Hematopoietic multipotent progenitor cell treated with erythropoietin and hydrocortisone succinate and interleukin-3 and kit ligand, for 15 days (in vitro differentiated cells): ENCODE data around the gene SCUBE1.

Experiments used
- DNase-seq: peaks from one replicate; pipeline ENCODE4 v3.0.0-alpha.2; 2015; ENCODE audit warnings: low spot score

Gene SCUBE1

DNA sequence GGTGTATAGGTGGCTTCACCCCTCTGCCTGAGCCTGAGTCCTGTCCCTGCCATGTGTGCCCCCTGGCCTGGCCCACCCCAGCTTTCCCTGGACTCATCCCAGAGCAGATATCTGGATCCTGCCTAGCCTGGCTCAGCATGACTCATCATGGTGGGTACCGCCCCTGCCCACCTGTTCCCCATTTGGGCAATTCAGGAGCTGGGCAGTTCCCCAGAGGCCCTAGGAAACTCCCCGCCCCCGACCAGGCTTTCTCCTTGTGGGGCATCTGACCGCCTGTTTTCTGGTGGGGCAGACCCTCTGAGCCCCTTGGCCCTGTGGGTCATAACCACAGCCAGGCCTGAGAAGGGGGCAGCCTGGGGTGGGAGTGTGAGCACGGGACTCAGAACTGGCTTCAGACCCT lies 187.4 kb downstream of the SCUBE1 start:
- no peak for DNase-seq

DNA sequence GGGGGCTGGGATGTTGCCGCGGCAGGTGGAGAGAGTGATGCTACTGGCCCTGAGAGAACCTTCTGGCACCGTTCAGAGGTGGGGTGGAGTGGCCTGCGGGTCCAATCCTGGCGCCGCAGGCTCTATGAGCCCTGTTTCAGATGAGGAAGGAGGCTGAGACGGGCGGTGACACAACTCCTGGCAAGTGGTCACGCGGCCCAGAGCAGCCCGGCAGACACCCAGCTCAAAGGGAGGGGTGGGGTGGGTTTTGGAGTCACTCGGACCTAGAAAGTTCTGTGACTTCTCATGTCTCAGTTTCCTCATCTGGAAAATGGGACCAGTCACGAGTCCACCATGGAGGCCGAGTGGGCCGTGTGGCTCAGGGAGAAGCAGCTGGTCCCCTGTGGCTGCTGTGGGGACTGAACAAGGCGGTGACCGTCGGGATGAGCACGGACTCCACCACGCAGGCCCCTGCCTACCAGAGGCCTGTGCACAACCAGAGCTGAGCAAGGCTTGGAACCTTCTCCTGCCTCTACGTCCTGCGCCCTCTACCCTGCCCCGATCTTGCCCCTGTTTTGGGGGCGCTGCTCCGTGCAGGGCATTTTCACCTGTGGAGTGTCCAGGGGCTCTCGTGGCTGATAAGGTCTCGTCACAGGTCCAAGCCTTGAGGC lies 188.2 kb downstream of the SCUBE1 start:
- no peak for DNase-seq

DNA sequence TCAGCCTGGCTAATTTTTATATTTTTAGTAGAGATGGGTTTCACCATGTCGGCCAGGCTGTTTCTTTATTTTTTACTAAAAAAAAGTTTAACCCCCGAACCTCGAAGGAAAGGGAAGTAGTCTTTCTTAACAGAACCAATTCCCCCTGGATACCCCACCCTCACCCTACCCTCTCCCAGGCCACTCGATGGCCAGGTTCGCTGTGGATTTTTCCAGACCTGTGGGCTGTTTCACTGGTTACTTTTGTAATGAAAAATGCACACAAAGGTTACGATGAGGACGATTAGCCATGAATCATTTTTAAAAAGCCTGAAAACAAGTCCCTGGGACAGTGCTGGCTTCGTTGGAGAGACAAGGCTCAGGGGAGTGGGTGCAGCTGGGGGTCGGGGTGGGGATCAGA lies 189.3 kb downstream of the SCUBE1 start:
- DNase-seq = no peak

DNA sequence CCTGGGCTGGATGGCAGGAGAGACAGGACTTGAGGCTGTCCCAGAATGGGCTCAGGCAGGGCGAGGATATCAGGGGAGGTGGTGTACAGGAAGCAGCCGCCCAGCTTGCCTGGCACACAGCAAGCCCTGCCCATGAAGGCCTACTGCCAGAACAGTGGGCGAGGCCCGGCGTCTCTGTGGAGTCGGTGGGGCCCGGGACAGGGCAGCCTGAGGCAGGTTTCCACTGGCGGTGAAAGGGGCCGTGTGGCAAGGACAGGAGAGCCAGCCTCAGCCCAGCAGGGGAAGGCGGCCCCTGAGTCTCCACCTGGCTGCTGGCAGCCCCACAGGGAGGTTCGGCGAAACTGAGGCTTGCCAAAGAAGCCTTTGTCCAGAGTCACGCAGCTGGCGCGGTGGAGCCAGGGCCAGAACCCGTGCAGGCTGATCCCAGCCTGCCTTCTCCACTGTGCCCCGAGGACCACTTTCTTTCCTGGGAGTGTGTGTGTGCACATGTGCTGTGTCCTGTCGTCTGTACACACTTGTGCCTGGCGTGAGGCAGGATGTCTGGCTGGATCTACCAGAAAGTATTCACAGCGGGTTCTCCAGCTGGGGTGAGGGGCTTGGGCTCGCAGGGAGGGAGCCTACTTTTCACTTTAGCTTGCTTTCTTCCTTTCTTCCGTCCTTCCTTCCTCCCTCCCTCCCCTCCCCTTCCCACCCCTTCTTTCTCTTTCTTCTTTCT lies 190.7 kb downstream of the SCUBE1 start:
- DNase-seq = peak; percentile 89

DNA sequence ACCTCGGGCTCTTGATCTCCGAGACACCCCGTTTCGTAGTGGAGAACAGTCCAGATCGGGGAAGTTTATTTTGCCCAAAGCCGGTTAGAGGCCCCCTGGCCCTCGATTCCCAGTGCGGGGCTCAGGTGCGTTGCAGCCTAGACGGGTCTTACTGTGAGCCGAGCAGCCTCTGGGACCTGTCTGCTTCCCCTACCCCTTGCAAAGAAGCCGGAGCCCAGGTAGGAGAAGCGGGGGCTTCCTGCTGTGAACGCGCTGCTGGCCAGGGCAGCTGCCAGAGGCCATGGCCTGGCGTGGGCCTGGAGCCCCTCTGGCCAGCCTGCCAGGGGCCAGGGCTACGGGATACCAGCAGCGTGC lies 191.2 kb downstream of the SCUBE1 start:
- DNase-seq = no peak

DNA sequence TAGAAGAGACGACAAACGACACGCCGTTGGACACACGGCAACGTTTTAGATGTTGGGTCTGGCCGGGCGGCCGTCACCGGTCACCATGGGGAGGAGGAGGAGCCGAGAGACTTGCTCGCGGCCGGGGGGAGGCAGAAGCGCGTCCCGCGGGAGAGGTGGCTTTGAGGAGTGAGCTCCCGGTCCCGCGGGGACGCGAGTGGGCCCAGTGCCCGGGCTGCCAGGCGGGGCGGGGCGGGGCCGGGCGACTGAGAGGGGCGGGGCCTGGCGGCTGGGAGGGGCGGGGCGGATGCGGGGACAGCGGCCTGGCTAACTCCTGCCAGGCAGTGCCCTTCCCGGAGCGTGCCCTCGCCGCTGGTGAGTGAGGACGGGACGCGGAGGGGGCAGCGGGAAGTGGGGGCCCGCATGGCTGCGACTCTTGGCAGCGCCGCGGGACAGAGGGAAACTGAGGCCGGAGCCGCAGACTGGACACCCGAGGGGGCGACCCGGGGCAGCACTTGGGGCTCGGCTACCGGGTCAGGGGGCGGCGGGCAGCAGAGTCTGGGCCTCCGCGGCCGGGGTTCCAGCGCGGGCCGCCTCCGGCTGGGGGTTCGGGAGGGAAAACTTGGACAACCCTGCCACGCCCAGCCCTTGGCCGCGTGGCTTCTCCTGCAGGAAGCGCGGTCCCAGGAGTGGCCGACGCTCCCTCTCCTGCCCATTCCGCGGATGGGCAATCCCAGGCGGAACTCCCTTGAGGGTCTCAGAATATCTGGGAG lies 191.7 kb downstream of the SCUBE1 start, which contains the start of gene TSPO:
Gene TSPO, plus strand, starts transcription at position 309 of the 752 bp plus-strand sequence. CDS start 7,680 bp downstream, outside the sequence.
- peak; percentile 72 for DNase-seq

DNA sequence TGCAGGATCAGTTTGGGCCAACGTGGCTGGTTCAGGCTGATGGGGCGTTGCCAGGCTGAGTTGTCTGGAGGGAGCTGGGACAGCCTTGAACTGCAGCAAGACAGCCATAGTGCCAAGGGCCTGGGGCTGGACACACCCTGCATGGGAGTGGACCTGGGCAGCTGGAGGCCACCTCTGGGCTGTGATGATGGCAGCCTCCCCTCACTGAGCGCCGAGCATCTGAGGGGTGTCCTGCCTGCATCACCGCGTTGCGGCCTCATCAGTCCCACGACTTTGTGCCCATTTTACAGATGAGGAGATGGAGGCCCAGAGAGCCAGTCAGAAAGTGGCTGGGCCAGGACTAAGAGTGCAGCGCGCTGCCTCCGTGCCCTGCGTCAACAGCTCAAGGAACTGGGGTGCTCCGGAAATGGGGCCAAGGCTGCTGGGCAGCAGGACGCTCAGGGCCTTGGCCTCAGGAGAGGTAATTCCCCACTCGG lies 192.4 kb downstream of the SCUBE1 start:
- no peak for DNase-seq

DNA sequence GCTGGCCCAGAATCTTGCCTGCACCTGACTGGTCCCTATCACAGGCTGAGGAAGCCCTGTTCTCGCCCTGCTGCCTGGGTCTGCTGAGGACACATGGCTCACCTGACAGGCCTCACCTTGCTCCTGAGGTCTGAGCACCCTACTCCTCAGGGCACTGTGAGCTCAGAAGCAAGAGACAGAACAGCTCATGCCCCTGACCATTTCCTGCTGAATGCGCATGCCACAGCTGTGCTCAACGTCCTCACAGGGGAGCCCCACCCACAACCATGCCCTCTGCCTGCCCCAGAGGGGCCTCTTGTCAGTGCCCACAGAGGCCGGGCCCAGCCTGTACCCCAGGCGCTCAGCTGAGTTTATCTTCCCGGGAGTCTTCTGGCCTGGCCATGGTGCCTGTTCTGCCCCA lies 194.6 kb downstream of the SCUBE1 start:
- no peak for DNase-seq

DNA sequence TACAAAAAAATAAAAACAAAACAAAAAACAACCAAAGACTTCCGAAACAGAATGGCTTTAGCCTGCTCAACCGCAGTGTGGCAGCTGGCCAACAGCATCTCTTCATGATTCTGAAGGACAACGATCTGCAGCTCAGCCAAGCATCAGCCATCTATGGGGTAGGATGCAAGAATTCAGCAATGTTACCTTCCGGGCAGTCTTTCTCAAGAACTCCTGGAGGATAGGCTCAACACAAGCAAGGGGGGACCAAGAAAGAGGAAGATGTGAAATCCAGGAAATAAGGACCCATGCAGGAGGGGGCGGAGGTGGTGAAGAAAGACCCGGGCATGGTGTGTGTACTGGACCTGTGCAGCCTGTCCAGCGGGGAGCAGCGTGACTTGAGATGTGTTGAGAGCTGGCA lies 195.4 kb downstream of the SCUBE1 start:
- DNase-seq = no peak
